Activated naive CD8-positive, alpha-beta T cell (primary cell): Measurements from ENCODE around the gene ROPN1B.
"Not testable (repeated sequence)": the region's sequence is repeated elsewhere in the genome, so short reads cannot be mapped to it uniquely, and the experiment has no call there.

Experiments
- H3K27ac Mint-ChIP-seq: one replicate; pipeline ENCODE4 v1.8.0; 2021; ENCODE audit warnings: mixed read lengths
- H3K27me3 Mint-ChIP-seq: one replicate; pipeline ENCODE4 v1.8.0; 2021; ENCODE audit warnings: mixed read lengths
- H3K36me3 Mint-ChIP-seq: one replicate; pipeline ENCODE4 v1.8.0; 2021; ENCODE audit warnings: mixed read lengths
- H3K4me1 Mint-ChIP-seq: one replicate; pipeline ENCODE4 v1.8.0; 2021; ENCODE audit warnings: low read depth, mixed read lengths
- H3K4me3 Mint-ChIP-seq: one replicate; pipeline ENCODE4 v1.8.0; 2021; ENCODE audit warnings: mild to moderate bottlenecking, mixed read lengths
- H3K9me3 Mint-ChIP-seq: one replicate; pipeline ENCODE4 v1.8.0; 2021; ENCODE audit warnings: low read depth, mixed read lengths

The ROPN1B gene

GRCh38 chr3:125968701-125969592, at the start of gene ROPN1B:
ROPN1B (plus strand) TSS chr3:125969178; CDS start chr3:125972055, 2,877 bp downstream.
- H3K36me3 Mint-ChIP-seq, H3K27me3 Mint-ChIP-seq, H3K9me3 Mint-ChIP-seq, H3K4me1 Mint-ChIP-seq, H3K27ac Mint-ChIP-seq: not testable (repeated sequence)
- peak within 1 kb of the TSS; percentile 77 for H3K4me3 Mint-ChIP-seq

DNA sequence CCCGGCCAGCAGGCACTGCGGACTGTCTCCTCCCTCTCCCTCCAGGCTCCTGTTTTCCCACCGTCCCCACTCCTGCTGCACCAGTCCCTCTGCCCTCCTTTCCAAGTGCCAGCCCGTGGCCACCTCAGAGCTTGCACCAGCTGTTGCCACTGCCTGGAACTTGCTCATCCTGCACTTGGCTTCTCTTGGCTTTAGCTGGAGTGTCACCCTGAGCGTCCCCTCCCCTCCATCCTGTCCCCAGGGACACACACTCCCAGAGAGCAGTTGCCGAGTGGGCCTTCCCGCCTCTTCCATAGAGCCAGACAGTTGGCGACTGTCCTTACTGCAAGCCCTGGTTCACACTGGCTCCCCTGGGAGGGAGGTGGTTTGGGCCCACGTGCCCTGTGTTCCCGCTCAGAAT, 48.8 kb upstream of the ROPN1B start:
- not testable (repeated sequence) for H3K4me3 Mint-ChIP-seq, H3K9me3 Mint-ChIP-seq, H3K36me3 Mint-ChIP-seq, H3K27ac Mint-ChIP-seq, H3K27me3 Mint-ChIP-seq
- H3K4me1 Mint-ChIP-seq: peaks cover 17% of the 10 kb centered on the region

- H3K27ac Mint-ChIP-seq, H3K4me3 Mint-ChIP-seq, H3K27me3 Mint-ChIP-seq, H3K9me3 Mint-ChIP-seq, H3K36me3 Mint-ChIP-seq: not testable (repeated sequence)
- peaks cover 17% of the 10 kb centered on the region for H3K4me1 Mint-ChIP-seq
Observed at GRCh38 chr3:125920751-125921279, 48.2 kb upstream of the ROPN1B start.

GRCh38 chr3:125921712-125922111, 47.3 kb upstream of the ROPN1B start:
- H3K9me3 Mint-ChIP-seq, H3K36me3 Mint-ChIP-seq, H3K27ac Mint-ChIP-seq, H3K4me3 Mint-ChIP-seq, H3K27me3 Mint-ChIP-seq: not testable (repeated sequence)
- peaks cover 17% of the 10 kb centered on the region for H3K4me1 Mint-ChIP-seq

GRCh38 chr3:125923324-125924115, 45.5 kb upstream of the ROPN1B start:
- not testable (repeated sequence) for H3K4me3 Mint-ChIP-seq, H3K27me3 Mint-ChIP-seq, H3K36me3 Mint-ChIP-seq, H3K27ac Mint-ChIP-seq, H3K9me3 Mint-ChIP-seq
- peaks cover 10% of the 10 kb centered on the region for H3K4me1 Mint-ChIP-seq

DNA sequence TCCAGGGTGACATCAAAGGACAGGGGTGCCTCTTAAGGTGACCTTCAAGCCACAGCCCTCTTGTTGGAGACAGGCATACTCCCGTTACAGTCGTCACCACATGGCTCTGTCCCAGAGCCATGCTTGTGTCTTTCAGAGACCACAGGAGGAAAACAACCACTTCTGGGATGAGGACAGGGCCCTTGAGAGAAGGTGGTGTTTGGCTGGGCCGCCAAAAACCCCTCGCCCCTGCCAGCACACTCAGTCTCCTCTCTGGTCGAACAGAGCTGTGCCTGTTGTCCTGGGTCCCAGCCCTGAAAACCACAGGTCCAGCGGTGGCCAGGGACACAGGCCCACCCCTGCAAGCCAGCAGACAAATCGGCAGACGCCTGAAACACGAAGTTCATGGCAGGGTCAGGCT, 44.7 kb upstream of the ROPN1B start:
- H3K27me3 Mint-ChIP-seq, H3K9me3 Mint-ChIP-seq, H3K27ac Mint-ChIP-seq, H3K36me3 Mint-ChIP-seq, H3K4me3 Mint-ChIP-seq, H3K4me1 Mint-ChIP-seq: not testable (repeated sequence)

GRCh38 chr3:125925727-125926126, 43.3 kb upstream of the ROPN1B start:
- not testable (repeated sequence) for H3K9me3 Mint-ChIP-seq, H3K27me3 Mint-ChIP-seq, H3K4me1 Mint-ChIP-seq, H3K36me3 Mint-ChIP-seq, H3K4me3 Mint-ChIP-seq, H3K27ac Mint-ChIP-seq

- not testable (repeated sequence) for H3K9me3 Mint-ChIP-seq, H3K4me1 Mint-ChIP-seq, H3K27me3 Mint-ChIP-seq, H3K27ac Mint-ChIP-seq, H3K4me3 Mint-ChIP-seq, H3K36me3 Mint-ChIP-seq
Observed at GRCh38 chr3:125928771-125929545, 40.0 kb upstream of the ROPN1B start.

- not testable (repeated sequence) for H3K36me3 Mint-ChIP-seq, H3K27ac Mint-ChIP-seq, H3K4me1 Mint-ChIP-seq, H3K27me3 Mint-ChIP-seq, H3K9me3 Mint-ChIP-seq
- H3K4me3 Mint-ChIP-seq: peak overlapping the region; percentile 32
Observed at GRCh38 chr3:125929765-125930164, 39.2 kb upstream of the ROPN1B start.

GRCh38 chr3:125931355-125931880, 37.6 kb upstream of the ROPN1B start:
- H3K9me3 Mint-ChIP-seq, H3K27ac Mint-ChIP-seq, H3K4me1 Mint-ChIP-seq, H3K27me3 Mint-ChIP-seq, H3K4me3 Mint-ChIP-seq, H3K36me3 Mint-ChIP-seq: not testable (repeated sequence)

- H3K36me3 Mint-ChIP-seq, H3K27me3 Mint-ChIP-seq, H3K4me3 Mint-ChIP-seq, H3K9me3 Mint-ChIP-seq, H3K27ac Mint-ChIP-seq, H3K4me1 Mint-ChIP-seq: not testable (repeated sequence)
Observed at GRCh38 chr3:125933397-125934173, 35.4 kb upstream of the ROPN1B start.

DNA sequence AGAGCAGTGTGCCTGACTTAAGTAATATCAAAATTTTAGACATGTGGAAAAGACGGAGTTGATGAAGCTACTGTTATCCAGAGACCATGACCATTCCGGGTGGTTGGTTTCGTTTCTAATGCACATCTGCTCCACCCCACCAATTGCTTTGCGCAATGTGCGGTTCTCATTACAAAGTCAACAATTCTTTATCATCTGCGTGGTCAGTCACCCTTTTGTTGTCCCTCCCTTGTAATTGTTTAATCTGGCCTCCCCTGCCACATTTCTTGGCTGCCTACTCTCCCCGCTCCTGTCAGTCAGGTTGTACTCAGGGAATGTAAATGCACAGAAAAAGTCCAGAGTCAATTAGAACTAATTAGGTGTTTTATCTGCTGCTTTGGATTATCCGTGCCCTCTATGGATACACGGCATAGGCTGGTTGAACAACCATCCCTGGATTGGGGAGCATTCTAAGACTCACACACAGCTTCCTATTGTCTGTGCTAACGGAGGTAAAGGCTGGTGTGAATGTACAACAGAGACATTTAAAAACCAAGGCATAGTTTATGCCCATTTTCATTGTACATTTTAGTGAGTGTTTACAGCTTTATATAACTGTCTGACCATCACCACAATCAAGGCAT, 33.6 kb upstream of the ROPN1B start:
- H3K4me3 Mint-ChIP-seq, H3K36me3 Mint-ChIP-seq, H3K4me1 Mint-ChIP-seq, H3K9me3 Mint-ChIP-seq, H3K27ac Mint-ChIP-seq, H3K27me3 Mint-ChIP-seq: not testable (repeated sequence)

DNA sequence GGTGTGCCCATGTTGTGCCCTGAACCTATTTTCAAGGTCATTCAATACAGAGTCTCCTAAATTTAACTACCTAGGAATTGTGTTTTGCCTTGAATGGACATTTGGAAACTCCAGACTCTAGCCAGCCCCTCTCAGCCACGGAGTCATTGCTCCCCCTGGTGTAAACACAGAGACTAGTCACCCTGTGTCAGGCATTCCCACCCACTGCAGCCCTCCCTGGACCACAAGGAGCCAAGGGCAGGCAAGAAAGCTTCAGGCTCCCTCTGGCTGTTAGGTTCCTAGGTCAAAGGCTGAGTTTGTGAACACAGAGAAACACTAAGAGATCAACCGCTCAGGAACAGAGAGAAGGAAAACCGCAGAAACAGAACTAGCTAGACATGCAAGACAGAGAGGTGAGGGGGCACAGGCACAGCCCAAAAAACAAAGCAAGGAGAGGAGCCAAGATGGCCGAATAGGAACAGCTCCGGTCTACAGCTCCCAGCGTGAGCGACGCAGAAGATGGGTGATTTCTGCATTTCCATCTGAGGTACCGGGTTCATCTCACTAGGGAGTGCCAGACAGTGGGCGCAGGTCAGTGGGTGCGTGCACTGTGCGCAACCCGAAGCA, 32.7 kb upstream of the ROPN1B start:
- not testable (repeated sequence) for H3K27me3 Mint-ChIP-seq

GRCh38 chr3:125936891-125937290, 32.1 kb upstream of the ROPN1B start:
- H3K36me3 Mint-ChIP-seq, H3K4me1 Mint-ChIP-seq, H3K4me3 Mint-ChIP-seq, H3K27me3 Mint-ChIP-seq, H3K9me3 Mint-ChIP-seq, H3K27ac Mint-ChIP-seq: not testable (repeated sequence)

More for the DNA sequence above, 32.7 kb upstream of the ROPN1B start:
- not testable (repeated sequence) for H3K4me3 Mint-ChIP-seq, H3K9me3 Mint-ChIP-seq, H3K36me3 Mint-ChIP-seq, H3K4me1 Mint-ChIP-seq, H3K27ac Mint-ChIP-seq
